Fibroblast of lung (primary cell): ENCODE measurements around the gene GALNT18. TPM values are rescaled to one million over a fixed set of nuclear protein-coding genes. Genes with fewer than 3 reads are reported as not detected.

Source experiments
- DNase-seq, 2 donors: peaks; one replicate each; pipeline versions ENCODE4 v3.0.0 to v3.0.0-alpha.2; 2010; ENCODE audit warnings: low read depth in 2 of 2
- H2AFZ ChIP-seq: 2 replicates; pipeline ENCODE4 v1.5.1; 2012; ENCODE audit warnings: low read length, control low read depth, inconsistent platforms
- H3K27ac ChIP-seq: 2 replicates; pipeline ENCODE4 v1.5.1; 2011; ENCODE audit warnings: low read length, control low read depth; ENCODE audit not compliant: insufficient read depth
- H3K27me3 ChIP-seq: 2 replicates; pipeline ENCODE4 v1.5.1; 2011; ENCODE audit warnings: mild to moderate bottlenecking, low read length; ENCODE audit not compliant: control insufficient read depth, insufficient read depth
- H3K36me3 ChIP-seq: 2 replicates; pipeline ENCODE4 v1.5.1; 2011; ENCODE audit warnings: low read length; ENCODE audit not compliant: control insufficient read depth, insufficient read depth
- H3K4me1 ChIP-seq: 2 replicates; pipeline ENCODE4 v1.5.1; 2011; ENCODE audit warnings: low read length; ENCODE audit not compliant: control insufficient read depth, insufficient read depth; ENCODE audit errors: extremely low read depth
- H3K4me2 ChIP-seq: 2 replicates; pipeline ENCODE4 v1.5.1; 2011; ENCODE audit warnings: low read length, control low read depth; ENCODE audit not compliant: insufficient read depth; ENCODE audit errors: extremely low read depth
- H3K4me3 ChIP-seq, 4 experiments: fragments of 200-600 bp in 1 of 4; sonication (generic) in 1 of 4; replicated peaks in 1 of 4; 2 replicates each; pipeline ENCODE4 v1.5.1; 2011 to 2016; ENCODE audit warnings: low read length in 4 of 4, low read depth in 3 of 4, mild to moderate bottlenecking in 3 of 4, control low read depth in 2 of 4, inconsistent platforms in 1 of 4, mixed read lengths in 1 of 4; ENCODE audit not compliant: insufficient read depth in 1 of 4; ENCODE audit errors: control extremely low read depth in 1 of 4
- H3K79me2 ChIP-seq: 2 replicates; pipeline ENCODE4 v1.5.1; 2012; ENCODE audit warnings: mild to moderate bottlenecking, low read length, inconsistent platforms; ENCODE audit not compliant: control insufficient read depth, insufficient read depth
- H3K9ac ChIP-seq: 2 replicates; pipeline ENCODE4 v1.5.1; 2011; ENCODE audit warnings: mild to moderate bottlenecking, low read length, control low read depth; ENCODE audit not compliant: insufficient read depth
- H3K9me3 ChIP-seq: 2 replicates; pipeline ENCODE4 v1.5.1; 2012; ENCODE audit warnings: low read depth, low read length; ENCODE audit not compliant: control insufficient read depth, insufficient read depth
- H4K20me1 ChIP-seq: 2 replicates; pipeline ENCODE4 v1.5.1; 2011; ENCODE audit warnings: low read length; ENCODE audit not compliant: control insufficient read depth, insufficient read depth; ENCODE audit errors: extremely low read depth
- EZH2 ChIP-seq: IDR thresholded peaks from 2 replicates; pipeline ENCODE4 v1.5.1; 2012; ENCODE audit warnings: low read length, control low read depth, mild to moderate bottlenecking; ENCODE audit errors: missing control alignments
- polyA plus RNA-seq, 2 donors: library from polyadenylated mRNA; depleted of rRNA in 1 of 2; stranded (reverse) in 1 of 2; unstranded in 1 of 2; fragments of >200 nt; gene quantifications; 2 replicates each; pipeline ENCODE4 v1.2.1, GENCODE V29; 2011 to 2012; ENCODE audit warnings: missing spikeins in 1 of 2
- total RNA-seq: library from RNA; depleted of rRNA; stranded (reverse); fragments of >200 nt; gene quantifications from 2 replicates; pipeline ENCODE4 v1.2.1, GENCODE V29; 2014
- TF ChIP-seq, protein P1 (sequence below), 2 donors: IDR thresholded peaks in 1 of 2; conservative IDR thresholded peaks in 1 of 2; 1 replicate in 1 of 2; 2 replicates in 1 of 2; pipeline ENCODE4 v1.5.1; 2011 to 2012; ENCODE audit warnings: low read length in 2 of 2, control low read depth in 1 of 2, inconsistent platforms in 1 of 2, low read depth in 1 of 2, mild to moderate bottlenecking in 1 of 2

GALNT18 gene
- total and polyA plus RNA-seq, 2 donors (not counting 1 experiment from before 2014, with no cell fraction given): 0.50 to 19.3 TPM

DNA sequence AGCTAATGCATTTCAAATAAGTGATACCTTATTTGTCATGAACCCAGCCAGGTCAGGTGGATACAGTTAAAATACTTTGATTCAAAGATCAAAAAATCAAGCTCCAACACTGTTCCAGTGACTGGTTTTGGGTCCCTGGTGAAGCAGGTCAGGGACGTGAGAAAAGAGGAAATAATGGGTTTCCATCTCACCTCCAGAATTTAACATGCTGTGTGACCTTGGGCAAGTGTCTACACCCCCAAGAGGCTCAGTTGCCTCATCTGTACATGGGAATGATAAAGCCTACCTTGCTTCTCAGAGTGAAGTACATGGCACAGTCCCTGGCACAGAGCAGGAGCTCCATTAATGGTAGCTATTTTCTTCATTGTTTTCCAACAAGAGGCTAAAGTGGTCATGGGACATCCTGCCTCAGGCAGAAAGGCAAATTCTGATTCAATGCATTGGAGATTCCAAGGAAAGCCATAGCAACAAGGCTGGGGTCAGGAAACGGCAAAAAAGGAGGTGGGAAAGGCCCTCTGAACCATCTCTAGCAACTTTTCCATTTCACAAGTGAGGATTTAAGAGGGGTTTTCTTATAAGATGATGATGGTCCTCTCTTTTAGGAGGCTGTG lies 377.2 kb downstream of the GALNT18 start:
- no peaks in the 10 kb centered on the region for H3K36me3 ChIP-seq
- no peaks in the 10 kb centered on the region for H3K79me2 ChIP-seq
- H2AFZ ChIP-seq: no peak overlapping the region
- no peak overlapping the region for H3K4me2 ChIP-seq
- no peak for TF ChIP-seq EZH2
- TF ChIP-seq, protein P1, sequence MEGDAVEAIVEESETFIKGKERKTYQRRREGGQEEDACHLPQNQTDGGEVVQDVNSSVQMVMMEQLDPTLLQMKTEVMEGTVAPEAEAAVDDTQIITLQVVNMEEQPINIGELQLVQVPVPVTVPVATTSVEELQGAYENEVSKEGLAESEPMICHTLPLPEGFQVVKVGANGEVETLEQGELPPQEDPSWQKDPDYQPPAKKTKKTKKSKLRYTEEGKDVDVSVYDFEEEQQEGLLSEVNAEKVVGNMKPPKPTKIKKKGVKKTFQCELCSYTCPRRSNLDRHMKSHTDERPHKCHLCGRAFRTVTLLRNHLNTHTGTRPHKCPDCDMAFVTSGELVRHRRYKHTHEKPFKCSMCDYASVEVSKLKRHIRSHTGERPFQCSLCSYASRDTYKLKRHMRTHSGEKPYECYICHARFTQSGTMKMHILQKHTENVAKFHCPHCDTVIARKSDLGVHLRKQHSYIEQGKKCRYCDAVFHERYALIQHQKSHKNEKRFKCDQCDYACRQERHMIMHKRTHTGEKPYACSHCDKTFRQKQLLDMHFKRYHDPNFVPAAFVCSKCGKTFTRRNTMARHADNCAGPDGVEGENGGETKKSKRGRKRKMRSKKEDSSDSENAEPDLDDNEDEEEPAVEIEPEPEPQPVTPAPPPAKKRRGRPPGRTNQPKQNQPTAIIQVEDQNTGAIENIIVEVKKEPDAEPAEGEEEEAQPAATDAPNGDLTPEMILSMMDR (conservative IDR thresholded peaks at IDR 0.05 in 1 of 2, IDR thresholded peaks at IDR 0.05 in 1 of 2; ENCODE audit: low read depth in 1 of 2, low read length in 2 of 2): no peak
- H3K27ac ChIP-seq: no peak overlapping the region
- no peak overlapping the region for H3K4me3 ChIP-seq
- no peaks in the 10 kb centered on the region for H3K9me3 ChIP-seq
- no peaks in the 10 kb centered on the region for H3K27me3 ChIP-seq
- no peak for DNase-seq
- H4K20me1 ChIP-seq: no peaks in the 10 kb centered on the region
- no peaks in the 10 kb centered on the region for H3K4me1 ChIP-seq
- no peak overlapping the region for H3K9ac ChIP-seq

DNA sequence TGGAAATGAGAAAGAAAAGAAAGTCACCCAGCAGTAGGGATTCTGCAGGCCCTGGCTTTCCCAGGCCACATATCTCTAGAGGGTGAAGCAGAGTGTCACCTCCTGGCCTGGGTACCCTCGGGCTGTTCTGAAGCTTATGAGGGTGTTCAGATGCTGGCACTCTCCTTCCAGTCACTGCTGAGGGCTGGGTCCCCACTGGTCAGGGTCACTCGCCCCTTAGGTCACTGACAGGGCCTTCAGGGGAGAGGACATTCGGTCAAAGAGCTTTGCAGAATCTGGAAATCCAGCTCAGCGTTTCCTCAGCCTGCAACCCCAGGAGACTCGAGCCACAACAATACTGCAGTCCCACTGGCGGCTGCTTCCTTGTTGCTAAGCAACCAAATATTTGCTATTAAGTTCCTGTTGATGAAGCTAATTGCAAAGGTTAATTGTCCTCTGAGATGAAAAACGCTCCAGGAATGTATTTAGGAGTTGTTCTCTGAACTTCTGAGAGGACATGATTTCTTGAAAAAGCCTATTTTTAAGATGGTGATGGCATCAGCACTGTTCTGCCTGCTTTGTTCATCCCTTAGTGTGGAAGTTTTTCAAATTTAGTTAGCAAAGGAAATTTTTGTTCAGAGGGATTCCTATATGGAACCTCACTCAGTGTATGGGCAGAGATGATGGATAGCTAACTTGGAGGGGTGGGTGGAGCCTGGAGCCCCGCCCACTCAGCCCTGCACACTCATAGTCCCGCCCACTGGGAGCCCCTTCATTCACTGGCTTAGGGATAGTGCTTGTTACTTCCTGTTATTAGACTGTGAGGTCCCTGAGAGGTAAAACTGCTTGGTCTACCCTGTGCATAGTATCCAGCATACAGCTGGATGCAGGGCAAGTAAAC lies 378.0 kb downstream of the GALNT18 start:
- TF ChIP-seq, protein P1 (conservative IDR thresholded peaks at IDR 0.05 in 1 of 2, IDR thresholded peaks at IDR 0.05 in 1 of 2; ENCODE audit: low read depth in 1 of 2, low read length in 2 of 2): no peak
- H3K27me3 ChIP-seq: no peaks in the 10 kb centered on the region
- no peak overlapping the region for H3K4me3 ChIP-seq

DNA sequence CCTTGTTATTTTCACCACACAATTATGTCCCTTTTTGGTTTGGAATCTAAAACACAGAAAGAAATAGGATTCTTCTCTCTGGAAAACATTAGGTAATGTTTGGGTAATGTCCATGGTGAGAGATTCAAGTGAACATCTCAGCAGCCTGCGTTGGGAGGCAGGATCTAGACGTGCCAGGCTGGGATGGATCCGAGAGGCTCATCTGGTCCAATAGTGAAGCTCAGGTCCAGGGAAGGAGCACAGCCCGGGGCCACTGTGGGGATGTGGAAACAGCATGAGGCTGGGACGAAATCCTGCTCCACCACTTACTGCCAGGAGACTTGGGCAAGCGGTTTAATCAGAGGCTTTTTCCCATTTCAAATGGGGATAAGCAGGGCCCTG lies 378.6 kb downstream of the GALNT18 start:
- H3K4me2 ChIP-seq: no peak overlapping the region
- H2AFZ ChIP-seq: no peak overlapping the region
- no peaks in the 10 kb centered on the region for H3K9me3 ChIP-seq
- H3K27ac ChIP-seq: no peak overlapping the region
- no peaks in the 10 kb centered on the region for H3K36me3 ChIP-seq
- TF ChIP-seq, protein P1 (conservative IDR thresholded peaks at IDR 0.05 in 1 of 2, IDR thresholded peaks at IDR 0.05 in 1 of 2; ENCODE audit: low read depth in 1 of 2, low read length in 2 of 2): no peak
- no peak for TF ChIP-seq EZH2
- no peaks in the 10 kb centered on the region for H3K27me3 ChIP-seq
- no peak overlapping the region for H3K9ac ChIP-seq
- H3K79me2 ChIP-seq: no peaks in the 10 kb centered on the region
- no peak overlapping the region for H3K4me3 ChIP-seq
- H4K20me1 ChIP-seq: no peaks in the 10 kb centered on the region
- no peak for DNase-seq
- no peaks in the 10 kb centered on the region for H3K4me1 ChIP-seq

More for the DNA sequence above, 378.0 kb downstream of the GALNT18 start:
- no peak for DNase-seq
- no peaks in the 10 kb centered on the region for H3K9me3 ChIP-seq
- no peak overlapping the region for H3K9ac ChIP-seq
- H4K20me1 ChIP-seq: no peaks in the 10 kb centered on the region
- H2AFZ ChIP-seq: no peak overlapping the region
- H3K36me3 ChIP-seq: no peaks in the 10 kb centered on the region
- no peaks in the 10 kb centered on the region for H3K79me2 ChIP-seq
- peak overlapping the region; percentile 25 for H3K4me2 ChIP-seq
- H3K27ac ChIP-seq: no peak overlapping the region
- no peaks in the 10 kb centered on the region for H3K4me1 ChIP-seq
